HG03457 (cell line): ENCODE measurements around the gene ESCO1.

ENCODE experiments used
- ATAC-seq: cut with Tn5 transposase; IDR thresholded peaks from one replicate; pipeline ENCODE4 v1.9.1; 2021; ENCODE audit warnings: moderate number of reproducible peaks; ENCODE audit not compliant: unreplicated experiment

Gene ESCO1

GRCh38 chr18:21489919-21490495 is 110.5 kb downstream of the ESCO1 start:
- ATAC-seq = no peak

DNA sequence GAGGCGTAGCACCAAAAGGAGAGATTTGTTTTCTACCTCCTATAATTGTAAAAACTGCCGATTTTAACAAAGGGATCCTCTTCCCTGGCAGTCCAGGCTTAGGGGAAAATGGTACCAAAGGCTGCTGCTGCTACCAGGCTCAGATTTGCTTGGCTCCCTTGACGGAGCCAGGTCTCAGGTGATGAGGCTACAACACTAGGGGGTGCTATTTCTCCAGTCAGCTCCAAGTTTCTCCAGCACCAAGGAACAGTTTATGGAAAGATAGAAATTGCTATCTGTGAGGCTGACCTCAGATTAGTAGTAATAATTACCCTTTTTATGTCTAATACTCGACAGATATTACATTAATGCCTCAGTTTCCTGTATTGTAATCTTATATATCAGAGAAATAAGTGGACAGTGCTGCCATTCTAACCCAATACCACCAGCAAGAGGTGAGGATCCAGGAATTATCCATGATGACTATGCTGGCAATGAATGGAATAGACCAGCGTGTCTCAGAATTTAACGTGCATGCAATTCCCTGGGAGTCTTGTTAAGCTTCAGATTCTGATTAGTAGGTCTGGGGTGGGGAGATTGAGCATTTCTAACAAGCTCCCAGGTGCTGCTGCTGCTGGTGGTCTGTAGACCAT is 111.3 kb downstream of the ESCO1 start:
- ATAC-seq = no peak

- no peak for ATAC-seq
Measured at GRCh38 chr18:21486905-21487437, 113.5 kb downstream of the ESCO1 start.

DNA sequence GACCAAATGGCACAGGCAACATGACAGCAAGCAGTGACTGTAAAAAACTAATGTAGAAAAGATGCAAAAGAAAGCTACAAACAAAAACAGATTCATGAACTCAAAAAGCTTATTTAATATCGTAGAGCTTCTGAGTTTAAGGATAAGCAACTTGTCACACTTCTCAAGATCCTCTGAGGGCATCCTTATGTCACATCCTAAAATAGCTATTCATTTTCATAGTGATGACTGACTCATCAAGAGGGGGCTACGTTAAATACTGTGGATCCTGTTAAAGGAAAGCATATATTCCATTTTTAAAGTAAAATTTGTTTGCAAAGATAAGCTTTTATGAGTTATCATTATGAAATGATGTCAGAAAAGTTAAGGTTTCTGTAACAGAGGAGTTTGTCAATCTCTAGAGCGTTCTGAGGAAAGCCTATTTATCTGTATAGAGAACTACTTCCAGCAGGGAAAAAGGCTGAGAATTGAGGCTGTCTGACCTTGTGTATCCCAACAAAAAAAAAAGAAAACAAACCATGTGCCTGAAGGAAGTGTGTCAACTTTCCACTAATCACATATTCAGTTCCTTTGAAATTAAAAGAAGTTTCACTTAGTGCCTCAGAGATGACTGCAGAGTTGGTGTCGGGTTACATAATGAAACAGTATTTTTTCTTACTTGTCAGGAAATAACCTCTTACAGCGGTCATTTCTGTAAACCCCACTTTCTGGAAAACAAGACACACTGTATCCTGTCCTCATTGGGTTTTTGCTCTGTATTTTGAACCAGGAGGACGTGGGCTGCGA is 115.5 kb downstream of the ESCO1 start:
- no peak for ATAC-seq

DNA sequence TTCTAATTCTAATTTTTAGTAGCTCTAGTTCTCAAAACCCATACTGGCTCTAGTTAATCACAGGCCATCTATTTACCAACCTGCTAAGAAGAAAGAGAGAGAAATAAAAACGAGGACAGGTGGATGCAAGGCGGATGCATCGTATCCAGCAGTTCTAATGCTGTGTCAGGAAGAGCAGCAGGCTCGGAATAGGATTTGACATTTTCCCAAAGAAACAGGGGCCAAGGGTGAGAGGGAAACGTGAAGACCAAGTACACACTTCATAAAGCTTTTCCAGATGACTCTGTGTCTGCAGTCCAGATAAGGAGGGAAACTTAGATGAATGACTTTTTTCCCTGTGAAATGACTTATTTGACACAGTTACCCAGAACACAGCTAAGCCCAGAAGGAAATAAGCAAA is 117.5 kb downstream of the ESCO1 start:
- ATAC-seq = no peak

DNA sequence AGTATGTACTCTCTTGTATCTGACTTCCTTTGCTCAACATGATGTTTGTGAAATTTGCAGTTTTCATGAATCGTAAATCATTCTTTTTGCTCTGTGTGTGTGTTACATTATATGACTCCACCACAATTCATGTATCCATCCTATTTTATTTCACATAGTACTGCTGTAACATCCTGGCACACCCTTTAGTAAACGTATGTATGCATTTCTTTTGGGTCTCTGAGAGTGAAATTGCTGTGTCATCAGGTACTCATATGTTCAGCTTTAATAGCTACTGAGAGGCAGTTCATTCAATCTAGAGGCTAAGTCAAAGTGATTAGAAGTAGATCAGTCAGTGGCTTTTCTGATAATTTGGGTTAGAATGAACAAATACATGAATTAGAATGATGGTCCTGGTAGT is 118.8 kb downstream of the ESCO1 start:
- ATAC-seq = no peak

- ATAC-seq = no peak
Measured at GRCh38 chr18:21479721-21480120, 120.8 kb downstream of the ESCO1 start.
